Gastrocnemius medialis (tissue), 4 donors: ENCODE results near the gene BNC1. TPM values are rescaled to one million over a fixed set of nuclear protein-coding genes. Genes with fewer than 3 reads are reported as not detected.

Source experiments
- ATAC-seq, 2 donors: fragments of 150-250 bp; one replicate each; pipeline ENCODE4 v1.9.1; 2016
- DNase-seq, 2 donors: peaks; one replicate each; pipeline ENCODE4 v3.0.0-alpha.2; 2019
- H3K27ac ChIP-seq, 4 donors: fragments of 200-600 bp; sonication (generic); 1 replicate in 1 of 4; 2 replicates in 3 of 4; pipeline ENCODE4 v1.5.1; 2016 to 2018; ENCODE audit warnings: mild to moderate bottlenecking in 2 of 4, moderate library complexity in 1 of 4
- H3K27me3 ChIP-seq, 3 donors: fragments of 200-600 bp; sonication (generic) in 2 of 3; 1 replicate in 1 of 3; 2 replicates in 2 of 3; pipeline versions ENCODE4 v1.5.1 to v1.6.0; 2016 to 2019; ENCODE audit warnings: mild to moderate bottlenecking in 1 of 3, moderate library complexity in 1 of 3
- H3K36me3 ChIP-seq, 2 donors: fragments of 200-600 bp; sonication (generic) in 1 of 2; one replicate each; pipeline ENCODE4 v1.5.1; 2017 to 2018
- H3K4me1 ChIP-seq, 2 donors: fragments of 200-600 bp; sonication (generic) in 1 of 2; one replicate each; pipeline ENCODE4 v1.5.1; 2016 to 2017; ENCODE audit warnings: mild to moderate bottlenecking in 2 of 2
- H3K4me3 ChIP-seq, 4 donors: fragments of 200-600 bp; sonication (generic) in 3 of 4; 1 replicate in 1 of 4; 2 replicates in 3 of 4; pipeline ENCODE4 v1.5.1; 2016 to 2019; ENCODE audit warnings: mild to moderate bottlenecking in 2 of 4
- H3K9me3 ChIP-seq, 3 donors: fragments of 200-600 bp; sonication (generic) in 2 of 3; 1 replicate in 1 of 3; 2 replicates in 2 of 3; pipeline ENCODE4 v1.5.1; 2016 to 2019
- POLR2A ChIP-seq, 2 donors: fragments of 450-650 bp; IDR thresholded peaks; one replicate each; pipeline ENCODE4 v1.6.1; 2017; ENCODE audit warnings: antibody characterized with exemption in 2 of 2, mild to moderate bottlenecking in 2 of 2, moderate library complexity in 2 of 2
- in situ Hi-C, 4 donors: fragments of 200-750 bp; cut with MboI; loops; one replicate each; pipeline versions ENCODE4 v1.15.0 to v1.8.0; 2017; ENCODE audit warnings: low sequenced_read_pairs in 4 of 4
- intact Hi-C: fragments of 100-400 bp; cut with DNase I; formaldehyde crosslinking; loops from one replicate; pipeline ENCODE4 v1.15.1; 2023; ENCODE audit warnings: low total_unique reads
- total RNA-seq, 4 donors: library from RNA; depleted of rRNA; stranded (reverse); fragments of >200 nt; gene quantifications; one replicate each; pipeline versions ENCODE4 v1.1.0 to v1.2.3, GENCODE V29; 2016
- TF ChIP-seq, protein P1 (sequence below), 5 experiments: fragments of 450-650 bp in 3 of 5; fragments of 200-600 bp in 2 of 5; sonication (generic) in 2 of 5; IDR thresholded peaks in 4 of 5; conservative IDR thresholded peaks in 1 of 5; 1 replicate in 4 of 5; 2 replicates in 1 of 5; pipeline ENCODE4 v1.5.1; 2016 to 2019; ENCODE audit warnings: antibody characterized with exemption in 5 of 5, mild to moderate bottlenecking in 3 of 5, moderate library complexity in 3 of 5

BNC1 gene
- total RNA-seq, 4 donors from 2014 or later: 0.10 to 0.13 (median 0.11) TPM; not detected in 1

DNA sequence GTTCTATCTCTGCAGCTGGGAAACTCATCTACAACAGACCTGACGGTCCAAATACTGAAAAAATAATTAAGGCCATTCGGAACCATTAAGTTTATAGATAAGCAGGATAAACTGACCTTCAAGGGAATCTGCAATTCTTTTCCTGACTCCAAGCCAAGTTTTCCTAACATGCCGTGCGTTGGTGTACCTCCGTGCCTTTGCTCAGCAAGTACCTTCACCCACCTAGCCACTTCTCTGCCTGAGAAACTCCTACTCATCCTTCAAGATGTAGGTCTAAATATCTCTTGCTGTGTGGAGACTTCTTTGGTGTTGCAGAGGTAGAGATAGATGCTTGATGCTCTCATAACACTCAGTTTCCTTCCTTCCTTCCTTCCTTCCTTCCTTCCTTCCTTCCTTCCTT lies 24.2 kb upstream of the BNC1 start:
- Histone ChIP-seq H3K36me3 (no peaks in the 10 kb centered on the region), H3K4me1 (no peaks in the 10 kb centered on the region)
- in situ Hi-C loops: no loop called here

DNA sequence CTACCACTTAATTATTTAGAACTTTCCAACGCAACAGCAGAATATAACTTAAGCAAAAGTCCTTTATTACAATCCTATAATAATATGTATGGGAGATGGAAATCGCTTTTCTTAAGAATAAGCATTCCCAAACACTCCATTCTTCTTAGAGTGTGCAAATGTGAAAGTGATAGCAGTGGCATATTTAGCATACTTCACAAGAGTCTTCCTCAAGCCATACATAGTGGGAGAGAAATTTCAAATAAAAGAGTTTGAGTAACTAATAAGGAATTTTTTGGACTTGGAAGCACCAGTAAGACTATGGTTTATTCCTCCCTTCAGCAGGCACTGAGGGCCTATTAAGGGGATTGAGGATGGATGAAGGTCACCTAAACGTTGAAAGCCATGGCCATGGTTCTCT lies 22.1 kb upstream of the BNC1 start:
- DNase-seq (no peak), ATAC-seq (no peak)
- Histone ChIP-seq H3K9me3 (no peaks in the 10 kb centered on the region), H3K36me3 (no peaks in the 10 kb centered on the region), H3K4me1 (no peaks in the 10 kb centered on the region), H3K27ac (no peak overlapping the region), H3K4me3 (no peak overlapping the region), H3K27me3 (peaks cover 0 to 9% (median 3%) of the 10 kb centered on the region in 3 donors)
- in situ Hi-C loops: no loop called here
- TF ChIP-seq POLR2A (IDR thresholded peaks at IDR 0.05): no peak
- TF ChIP-seq, protein P1, sequence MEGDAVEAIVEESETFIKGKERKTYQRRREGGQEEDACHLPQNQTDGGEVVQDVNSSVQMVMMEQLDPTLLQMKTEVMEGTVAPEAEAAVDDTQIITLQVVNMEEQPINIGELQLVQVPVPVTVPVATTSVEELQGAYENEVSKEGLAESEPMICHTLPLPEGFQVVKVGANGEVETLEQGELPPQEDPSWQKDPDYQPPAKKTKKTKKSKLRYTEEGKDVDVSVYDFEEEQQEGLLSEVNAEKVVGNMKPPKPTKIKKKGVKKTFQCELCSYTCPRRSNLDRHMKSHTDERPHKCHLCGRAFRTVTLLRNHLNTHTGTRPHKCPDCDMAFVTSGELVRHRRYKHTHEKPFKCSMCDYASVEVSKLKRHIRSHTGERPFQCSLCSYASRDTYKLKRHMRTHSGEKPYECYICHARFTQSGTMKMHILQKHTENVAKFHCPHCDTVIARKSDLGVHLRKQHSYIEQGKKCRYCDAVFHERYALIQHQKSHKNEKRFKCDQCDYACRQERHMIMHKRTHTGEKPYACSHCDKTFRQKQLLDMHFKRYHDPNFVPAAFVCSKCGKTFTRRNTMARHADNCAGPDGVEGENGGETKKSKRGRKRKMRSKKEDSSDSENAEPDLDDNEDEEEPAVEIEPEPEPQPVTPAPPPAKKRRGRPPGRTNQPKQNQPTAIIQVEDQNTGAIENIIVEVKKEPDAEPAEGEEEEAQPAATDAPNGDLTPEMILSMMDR (IDR thresholded peaks at IDR 0.05 in 4 of 5, conservative IDR thresholded peaks at IDR 0.05 in 1 of 5): no peak
- intact Hi-C loops: no loop called here

More for the DNA sequence above, 24.2 kb upstream of the BNC1 start:
- intact Hi-C loops: no loop called here
- H3K9me3 ChIP-seq: no peaks in the 10 kb centered on the region
- no peak overlapping the region for H3K4me3 ChIP-seq
- no peak overlapping the region for H3K27ac ChIP-seq
- TF ChIP-seq, protein P1 (IDR thresholded peaks at IDR 0.05 in 4 of 5, conservative IDR thresholded peaks at IDR 0.05 in 1 of 5): no peak
- TF ChIP-seq POLR2A (IDR thresholded peaks at IDR 0.05): no peak
- H3K27me3 ChIP-seq: peaks cover 0 to 9% (median 0%) of the 10 kb centered on the region in 3 donors
- DNase-seq (no peak), ATAC-seq (no peak)

DNA sequence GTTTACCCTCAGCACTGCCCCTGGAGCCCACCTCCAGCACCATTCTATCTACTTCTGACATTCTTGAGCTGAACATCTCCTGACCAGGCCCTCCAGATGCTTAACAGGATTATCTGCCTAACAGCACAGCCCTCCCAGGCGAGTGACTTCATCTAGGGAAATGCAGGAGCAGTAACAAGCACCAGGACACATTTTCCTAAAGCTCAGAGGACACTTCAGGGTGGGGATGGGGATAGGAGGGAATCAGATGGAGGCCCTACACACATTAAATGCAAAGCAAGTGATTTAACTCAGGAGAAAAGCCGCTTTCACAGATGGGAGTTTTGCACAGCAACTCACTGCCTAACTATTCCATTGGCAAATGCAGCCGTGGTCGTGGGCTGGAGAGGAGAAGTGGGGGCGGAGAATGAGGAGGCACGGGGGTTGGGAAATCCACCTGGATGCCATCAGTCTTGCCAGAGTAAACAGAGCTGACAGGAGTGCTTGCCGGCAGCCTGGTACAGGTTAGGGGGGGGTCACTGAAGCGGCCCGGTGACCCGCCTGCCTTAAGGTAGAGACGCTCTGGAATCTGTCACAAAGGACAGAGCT lies 21.3 kb upstream of the BNC1 start:
- H3K27ac ChIP-seq: no peak overlapping the region
- ATAC-seq (no peak), DNase-seq (no peak)
- H3K4me1 ChIP-seq: no peaks in the 10 kb centered on the region
- no peaks in the 10 kb centered on the region for H3K9me3 ChIP-seq
- in situ Hi-C loops: no loop called here
- H3K27me3 ChIP-seq: peaks cover 0 to 9% (median 3%) of the 10 kb centered on the region in 3 donors
- H3K4me3 ChIP-seq: no peak overlapping the region
- intact Hi-C loops: no loop called here
- no peaks in the 10 kb centered on the region for H3K36me3 ChIP-seq
- TF ChIP-seq POLR2A (IDR thresholded peaks at IDR 0.05): no peak
- TF ChIP-seq, protein P1 (IDR thresholded peaks at IDR 0.05 in 4 of 5, conservative IDR thresholded peaks at IDR 0.05 in 1 of 5): no peak

DNA sequence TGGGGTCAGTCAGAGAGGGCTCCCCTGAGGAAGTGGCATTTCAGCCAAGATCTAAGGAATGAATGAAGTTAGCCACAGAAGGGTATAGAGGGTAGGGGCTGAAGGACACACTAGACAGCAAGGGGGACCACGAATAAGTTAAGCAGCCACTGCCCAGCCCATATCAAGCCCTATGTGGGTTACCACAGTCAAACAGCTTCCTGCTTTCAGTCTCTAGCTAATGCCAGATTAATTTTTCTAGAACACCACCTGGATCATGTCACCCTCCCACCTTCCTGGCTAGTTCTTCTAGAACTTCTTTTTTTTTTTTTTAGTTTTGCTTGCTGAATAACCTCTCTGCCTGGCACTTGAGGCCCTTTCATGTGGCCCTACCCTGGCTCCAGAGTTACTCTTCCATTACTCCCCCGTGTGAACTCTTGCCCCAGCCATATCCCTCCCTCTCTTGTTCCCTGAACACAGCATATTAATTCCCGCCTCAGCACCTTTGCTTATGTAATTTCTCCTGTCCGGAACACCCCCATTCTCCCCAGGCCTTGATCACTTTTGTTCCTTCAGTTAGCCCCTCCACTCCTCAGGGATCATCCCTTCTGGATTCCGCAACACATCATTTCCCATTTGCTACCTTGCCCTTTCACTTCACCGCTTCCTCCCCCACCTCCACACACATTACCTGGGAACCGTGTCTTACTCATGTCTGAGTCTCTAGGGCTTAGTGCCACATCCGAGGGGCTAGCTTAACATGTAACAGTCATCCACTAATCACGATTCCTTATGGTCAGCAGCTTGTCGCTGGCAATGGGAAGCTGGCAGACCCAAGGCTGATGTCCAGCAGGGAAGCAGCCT lies 20.6 kb upstream of the BNC1 start:
- ATAC-seq: no peak
- Histone ChIP-seq H3K4me3 (no peak overlapping the region), H3K9me3 (no peaks in the 10 kb centered on the region), H3K36me3 (no peaks in the 10 kb centered on the region), H3K4me1 (no peaks in the 10 kb centered on the region), H3K27ac (no peak overlapping the region), H3K27me3 (peaks cover 0 to 9% (median 3%) of the 10 kb centered on the region in 3 donors)
- no peak for DNase-seq
- in situ Hi-C loops: no loop called here
- intact Hi-C loops: no loop called here
- no peak for TF ChIP-seq POLR2A (IDR thresholded peaks at IDR 0.05)
- TF ChIP-seq, protein P1 (IDR thresholded peaks at IDR 0.05 in 4 of 5, conservative IDR thresholded peaks at IDR 0.05 in 1 of 5): no peak
